ENCODE data around the gene CACNA1C.

DNA sequence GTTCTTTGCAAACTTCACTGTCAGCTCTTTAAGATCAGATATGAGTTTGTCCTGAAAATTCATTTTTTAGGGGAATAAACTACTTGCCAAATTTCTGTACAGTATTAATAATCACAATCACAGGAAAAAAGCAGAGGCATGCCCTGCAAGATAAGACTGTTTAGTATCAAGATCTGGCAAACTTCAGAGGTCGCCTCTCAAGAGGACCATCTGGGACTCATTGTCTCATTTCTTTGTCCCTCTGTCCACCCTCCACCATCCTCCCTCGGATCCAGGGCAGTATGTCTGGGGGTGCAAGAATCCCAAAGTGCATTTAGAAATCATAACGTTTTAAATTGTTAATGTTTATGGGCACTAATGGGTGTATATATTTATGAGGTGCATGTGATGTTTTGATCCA, 509.6 kb downstream of the CACNA1C start:
- TF ChIP-seq, protein P1, sequence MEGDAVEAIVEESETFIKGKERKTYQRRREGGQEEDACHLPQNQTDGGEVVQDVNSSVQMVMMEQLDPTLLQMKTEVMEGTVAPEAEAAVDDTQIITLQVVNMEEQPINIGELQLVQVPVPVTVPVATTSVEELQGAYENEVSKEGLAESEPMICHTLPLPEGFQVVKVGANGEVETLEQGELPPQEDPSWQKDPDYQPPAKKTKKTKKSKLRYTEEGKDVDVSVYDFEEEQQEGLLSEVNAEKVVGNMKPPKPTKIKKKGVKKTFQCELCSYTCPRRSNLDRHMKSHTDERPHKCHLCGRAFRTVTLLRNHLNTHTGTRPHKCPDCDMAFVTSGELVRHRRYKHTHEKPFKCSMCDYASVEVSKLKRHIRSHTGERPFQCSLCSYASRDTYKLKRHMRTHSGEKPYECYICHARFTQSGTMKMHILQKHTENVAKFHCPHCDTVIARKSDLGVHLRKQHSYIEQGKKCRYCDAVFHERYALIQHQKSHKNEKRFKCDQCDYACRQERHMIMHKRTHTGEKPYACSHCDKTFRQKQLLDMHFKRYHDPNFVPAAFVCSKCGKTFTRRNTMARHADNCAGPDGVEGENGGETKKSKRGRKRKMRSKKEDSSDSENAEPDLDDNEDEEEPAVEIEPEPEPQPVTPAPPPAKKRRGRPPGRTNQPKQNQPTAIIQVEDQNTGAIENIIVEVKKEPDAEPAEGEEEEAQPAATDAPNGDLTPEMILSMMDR (IDR thresholded peaks at IDR 0.05), result no peak
- TF ChIP-seq EP300 (IDR thresholded peaks at IDR 0.05) (no peak), POLR2AphosphoS5 (IDR thresholded peaks at IDR 0.05) (no peak)
